ENCODE data around the gene APOA5.

- TF ChIP-seq EZH2 (IDR thresholded peaks at IDR 0.05; ENCODE audit: low read depth): no peak
- TF ChIP-seq CTCF (conservative IDR thresholded peaks at IDR 0.05): no peak
Observed at GRCh38 chr11:116771935-116772334, 19.7 kb downstream of the APOA5 start.

Data from PC-9 (cell line).